Fibroblast of lung (primary cell): ENCODE measurements around the gene LIN28A. TPM values are rescaled to one million over a fixed set of nuclear protein-coding genes. Genes with fewer than 3 reads are reported as not detected.

Experiments
- DNase-seq, 2 donors: peaks; one replicate each; pipeline versions ENCODE4 v3.0.0 to v3.0.0-alpha.2; 2010; ENCODE audit warnings: low read depth in 2 of 2
- H2AFZ ChIP-seq: 2 replicates; pipeline ENCODE4 v1.5.1; 2012; ENCODE audit warnings: low read length, control low read depth, inconsistent platforms
- H3K27ac ChIP-seq: 2 replicates; pipeline ENCODE4 v1.5.1; 2011; ENCODE audit warnings: low read length, control low read depth; ENCODE audit not compliant: insufficient read depth
- H3K27me3 ChIP-seq: 2 replicates; pipeline ENCODE4 v1.5.1; 2011; ENCODE audit warnings: mild to moderate bottlenecking, low read length; ENCODE audit not compliant: control insufficient read depth, insufficient read depth
- H3K36me3 ChIP-seq: 2 replicates; pipeline ENCODE4 v1.5.1; 2011; ENCODE audit warnings: low read length; ENCODE audit not compliant: control insufficient read depth, insufficient read depth
- H3K4me1 ChIP-seq: 2 replicates; pipeline ENCODE4 v1.5.1; 2011; ENCODE audit warnings: low read length; ENCODE audit not compliant: control insufficient read depth, insufficient read depth; ENCODE audit errors: extremely low read depth
- H3K4me2 ChIP-seq: 2 replicates; pipeline ENCODE4 v1.5.1; 2011; ENCODE audit warnings: low read length, control low read depth; ENCODE audit not compliant: insufficient read depth; ENCODE audit errors: extremely low read depth
- H3K4me3 ChIP-seq, 4 experiments: fragments of 200-600 bp in 1 of 4; sonication (generic) in 1 of 4; replicated peaks in 1 of 4; 2 replicates each; pipeline ENCODE4 v1.5.1; 2011 to 2016; ENCODE audit warnings: low read length in 4 of 4, low read depth in 3 of 4, mild to moderate bottlenecking in 3 of 4, control low read depth in 2 of 4, inconsistent platforms in 1 of 4, mixed read lengths in 1 of 4; ENCODE audit not compliant: insufficient read depth in 1 of 4; ENCODE audit errors: control extremely low read depth in 1 of 4
- H3K79me2 ChIP-seq: 2 replicates; pipeline ENCODE4 v1.5.1; 2012; ENCODE audit warnings: mild to moderate bottlenecking, low read length, inconsistent platforms; ENCODE audit not compliant: control insufficient read depth, insufficient read depth
- H3K9ac ChIP-seq: 2 replicates; pipeline ENCODE4 v1.5.1; 2011; ENCODE audit warnings: mild to moderate bottlenecking, low read length, control low read depth; ENCODE audit not compliant: insufficient read depth
- H3K9me3 ChIP-seq: 2 replicates; pipeline ENCODE4 v1.5.1; 2012; ENCODE audit warnings: low read depth, low read length; ENCODE audit not compliant: control insufficient read depth, insufficient read depth
- H4K20me1 ChIP-seq: 2 replicates; pipeline ENCODE4 v1.5.1; 2011; ENCODE audit warnings: low read length; ENCODE audit not compliant: control insufficient read depth, insufficient read depth; ENCODE audit errors: extremely low read depth
- CTCF ChIP-seq, 2 donors: IDR thresholded peaks in 1 of 2; conservative IDR thresholded peaks in 1 of 2; 1 replicate in 1 of 2; 2 replicates in 1 of 2; pipeline ENCODE4 v1.5.1; 2011 to 2012; ENCODE audit warnings: low read length in 2 of 2, control low read depth in 1 of 2, inconsistent platforms in 1 of 2, low read depth in 1 of 2, mild to moderate bottlenecking in 1 of 2
- EZH2 ChIP-seq: IDR thresholded peaks from 2 replicates; pipeline ENCODE4 v1.5.1; 2012; ENCODE audit warnings: low read length, control low read depth, mild to moderate bottlenecking; ENCODE audit errors: missing control alignments
- polyA plus RNA-seq, 2 donors: library from polyadenylated mRNA; depleted of rRNA in 1 of 2; stranded (reverse) in 1 of 2; unstranded in 1 of 2; fragments of >200 nt; gene quantifications; 2 replicates each; pipeline ENCODE4 v1.2.1, GENCODE V29; 2011 to 2012; ENCODE audit warnings: missing spikeins in 1 of 2
- total RNA-seq: library from RNA; depleted of rRNA; stranded (reverse); fragments of >200 nt; gene quantifications from 2 replicates; pipeline ENCODE4 v1.2.1, GENCODE V29; 2014

LIN28A gene
- total and polyA plus RNA-seq, 2 donors (not counting 1 experiment from before 2014, with no cell fraction given) = 0.09 TPM; not detected in 1

GRCh38 chr1:26459573-26460031 is 49.0 kb downstream of the LIN28A start:
- no peak overlapping the region for H3K4me2 ChIP-seq
- no peak overlapping the region for H3K9ac ChIP-seq
- H3K4me1 ChIP-seq = no peaks in the 10 kb centered on the region
- DNase-seq = no peak
- no peak overlapping the region for H3K4me3 ChIP-seq
- H2AFZ ChIP-seq = no peak overlapping the region
- TF ChIP-seq EZH2 = no peak
- TF ChIP-seq CTCF (conservative IDR thresholded peaks at IDR 0.05 in 1 of 2, IDR thresholded peaks at IDR 0.05 in 1 of 2; ENCODE audit: low read depth in 1 of 2, low read length in 2 of 2) = no peak
- no peaks in the 10 kb centered on the region for H3K27me3 ChIP-seq
- H4K20me1 ChIP-seq = no peaks in the 10 kb centered on the region
- H3K9me3 ChIP-seq = no peaks in the 10 kb centered on the region
- no peak overlapping the region for H3K27ac ChIP-seq
- peaks cover 15% of the 10 kb centered on the region for H3K36me3 ChIP-seq
- no peaks in the 10 kb centered on the region for H3K79me2 ChIP-seq

GRCh38 chr1:26468911-26469310 is 58.3 kb downstream of the LIN28A start:
- peaks cover 1% of the 10 kb centered on the region for H4K20me1 ChIP-seq

GRCh38 chr1:26469558-26469957 is 58.9 kb downstream of the LIN28A start:
- DNase-seq = no peak
- Histone ChIP-seq H3K27me3 (no peaks in the 10 kb centered on the region), H4K20me1 (peaks cover 1% of the 10 kb centered on the region), H3K4me3 (no peak overlapping the region), H3K36me3 (peaks cover 16% of the 10 kb centered on the region), H3K4me1 (peaks cover 1% of the 10 kb centered on the region), H3K9me3 (no peaks in the 10 kb centered on the region), H2AFZ (no peak overlapping the region), H3K79me2 (peaks cover 14% of the 10 kb centered on the region), H3K27ac (no peak overlapping the region), H3K4me2 (no peak overlapping the region), H3K9ac (no peak overlapping the region)
- TF ChIP-seq CTCF (conservative IDR thresholded peaks at IDR 0.05 in 1 of 2, IDR thresholded peaks at IDR 0.05 in 1 of 2; ENCODE audit: low read depth in 1 of 2, low read length in 2 of 2) (no peak), EZH2 (no peak)

More at GRCh38 chr1:26468911-26469310, 58.3 kb downstream of the LIN28A start:
- H3K4me1 ChIP-seq = no peaks in the 10 kb centered on the region
- no peaks in the 10 kb centered on the region for H3K27me3 ChIP-seq
- H3K9ac ChIP-seq = no peak overlapping the region
- TF ChIP-seq CTCF (conservative IDR thresholded peaks at IDR 0.05 in 1 of 2, IDR thresholded peaks at IDR 0.05 in 1 of 2; ENCODE audit: low read depth in 1 of 2, low read length in 2 of 2) = no peak
- no peak for TF ChIP-seq EZH2
- no peak overlapping the region for H3K4me3 ChIP-seq
- peaks cover 18% of the 10 kb centered on the region for H3K36me3 ChIP-seq
- no peak overlapping the region for H3K4me2 ChIP-seq
- no peak overlapping the region for H2AFZ ChIP-seq
- H3K9me3 ChIP-seq = no peaks in the 10 kb centered on the region
- no peak overlapping the region for H3K27ac ChIP-seq
- H3K79me2 ChIP-seq = peaks cover 9% of the 10 kb centered on the region
- DNase-seq = no peak
